Measurements from ENCODE around the gene ZSCAN32.

The ZSCAN32 gene

DNA sequence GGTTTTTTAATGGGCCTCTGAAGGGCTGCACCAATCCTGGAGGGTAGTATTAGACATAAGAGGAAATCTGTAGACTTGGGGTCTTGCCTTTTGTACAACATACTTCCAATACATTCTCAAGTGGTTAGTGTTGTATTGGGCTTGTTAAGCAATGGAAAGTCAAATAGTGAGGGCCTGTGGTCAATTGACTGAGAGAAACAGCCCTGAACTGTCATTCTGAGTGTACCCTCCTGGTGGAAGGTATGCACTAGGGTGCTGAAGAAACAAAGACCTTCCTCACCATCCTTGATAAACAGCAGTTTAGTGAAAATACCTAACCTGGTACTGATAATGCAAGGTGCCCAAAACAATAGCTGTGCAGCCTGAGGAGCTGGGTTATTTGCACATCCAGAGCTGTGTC is 22.9 kb downstream of the ZSCAN32 start:
- Mint-ChIP-seq H3K27me3 (no peaks in the 10 kb centered on the region), H3K27ac (no peak overlapping the region), H3K9me3 (ENCODE audit: low read depth) (peaks cover 32% of the 10 kb centered on the region)

GRCh38 chr16:3375680-3376079 is 25.1 kb downstream of the ZSCAN32 start:
- Mint-ChIP-seq H3K9me3 (ENCODE audit: low read depth) (peaks cover 27% of the 10 kb centered on the region), H3K4me3 (no peak overlapping the region), H3K27ac (no peak overlapping the region), H3K36me3 (peaks cover 45% of the 10 kb centered on the region), H3K27me3 (no peaks in the 10 kb centered on the region), H3K4me1 (ENCODE audit: low read depth) (no peaks in the 10 kb centered on the region)

More for the DNA sequence above, 22.9 kb downstream of the ZSCAN32 start:
- Mint-ChIP-seq H3K4me3 (no peak overlapping the region), H3K4me1 (ENCODE audit: low read depth) (no peaks in the 10 kb centered on the region), H3K36me3 (peaks cover 63% of the 10 kb centered on the region)

DNA sequence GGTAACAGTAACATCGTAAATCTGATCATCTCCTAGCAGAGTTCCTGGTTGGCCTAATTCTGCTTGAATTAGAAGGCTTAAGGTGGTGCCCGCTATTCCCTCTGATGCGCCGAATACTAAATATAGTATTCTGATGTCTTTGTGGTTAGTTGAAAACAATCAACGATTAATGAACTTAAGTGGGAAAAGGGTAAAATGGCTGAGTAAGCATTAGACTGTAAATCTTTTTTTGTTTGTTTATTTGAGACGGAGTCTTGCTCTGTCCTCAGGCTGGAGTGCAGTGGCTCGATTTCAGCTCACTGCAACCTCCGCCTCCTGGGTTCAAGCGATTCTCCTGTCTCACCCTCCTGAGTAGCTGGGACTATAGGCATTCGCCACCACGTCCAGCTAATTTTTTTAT is 31.7 kb downstream of the ZSCAN32 start:
- Mint-ChIP-seq H3K27me3 (no peaks in the 10 kb centered on the region), H3K4me3 (no peak overlapping the region)

DNA sequence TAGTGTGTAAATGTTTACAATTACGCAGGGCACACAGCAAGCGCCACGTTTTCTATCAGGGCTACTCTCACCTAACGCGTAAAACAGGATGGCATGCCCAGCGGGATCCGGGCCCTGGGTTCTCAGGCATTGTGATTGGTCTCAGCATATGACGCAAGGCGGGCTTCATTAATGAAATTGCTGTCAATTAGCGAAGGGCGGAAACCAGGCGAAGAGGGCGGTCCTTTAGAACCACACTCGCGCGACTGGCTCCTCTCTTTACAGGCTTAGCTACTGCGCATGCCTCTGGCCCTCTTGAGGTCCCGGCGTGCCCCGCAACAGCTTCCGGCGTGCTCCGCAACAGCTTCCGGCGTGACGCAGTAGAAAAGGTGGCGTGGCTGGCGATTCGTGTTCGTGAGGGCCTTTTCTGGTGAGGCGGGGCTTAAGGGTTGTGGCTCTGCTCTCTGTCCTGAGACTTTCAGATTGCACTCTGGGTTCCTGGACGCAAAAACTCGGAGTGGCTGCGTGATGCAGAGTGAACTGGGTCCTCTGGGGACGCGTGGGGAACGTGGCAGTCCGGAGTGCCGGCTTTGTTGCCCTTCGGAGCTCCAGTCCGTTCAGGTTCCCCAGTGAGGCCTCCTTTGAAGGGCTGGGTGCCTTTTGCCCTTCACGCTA is 35.9 kb downstream of the ZSCAN32 start:
- Mint-ChIP-seq H3K4me1 (ENCODE audit: low read depth) (peaks cover 12% of the 10 kb centered on the region), H3K4me3 (peak overlapping the region; percentile 88), H3K27me3 (peaks cover 15% of the 10 kb centered on the region), H3K36me3 (peaks cover 9% of the 10 kb centered on the region), H3K27ac (peak overlapping the region; percentile 92), H3K9me3 (ENCODE audit: low read depth) (no peaks in the 10 kb centered on the region)

More for the DNA sequence above, 31.7 kb downstream of the ZSCAN32 start:
- Mint-ChIP-seq H3K9me3 (ENCODE audit: low read depth) (peaks cover 5% of the 10 kb centered on the region), H3K36me3 (peaks cover 15% of the 10 kb centered on the region), H3K4me1 (ENCODE audit: low read depth) (peaks cover 12% of the 10 kb centered on the region), H3K27ac (no peak overlapping the region)

DNA sequence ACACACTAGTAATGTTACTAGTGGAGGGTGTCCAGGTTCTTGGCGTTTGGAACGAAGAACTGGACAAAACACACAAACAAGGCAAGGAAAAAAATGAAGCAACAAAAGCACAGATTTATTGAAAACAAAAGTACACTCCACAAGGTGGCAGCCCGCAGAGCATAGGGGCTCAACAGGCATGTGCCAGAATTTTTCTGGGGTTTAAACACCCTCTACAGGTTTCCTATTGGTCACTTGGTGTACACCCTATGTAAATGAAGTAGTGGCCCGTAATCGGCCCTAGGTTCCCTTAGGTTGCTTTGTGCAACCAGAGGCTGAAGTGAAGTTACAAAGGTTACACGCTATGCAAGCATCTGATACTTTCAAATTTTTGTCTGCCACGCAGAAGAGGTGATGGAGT is 37.0 kb downstream of the ZSCAN32 start:
- peaks cover 9% of the 10 kb centered on the region for H3K36me3 Mint-ChIP-seq
- H3K27me3 Mint-ChIP-seq: peaks cover 18% of the 10 kb centered on the region
- no peak overlapping the region for H3K27ac Mint-ChIP-seq
- no peaks in the 10 kb centered on the region for H3K9me3 Mint-ChIP-seq (ENCODE audit: low read depth)
- peaks cover 12% of the 10 kb centered on the region for H3K4me1 Mint-ChIP-seq (ENCODE audit: low read depth)
- peak overlapping the region; percentile 5 for H3K4me3 Mint-ChIP-seq

- Mint-ChIP-seq H3K9me3 (ENCODE audit: low read depth) (no peaks in the 10 kb centered on the region), H3K27me3 (peaks cover 20% of the 10 kb centered on the region)
These were observed 37.9 kb downstream of the ZSCAN32 start for GRCh38 chr16:3362931-3363330.

DNA sequence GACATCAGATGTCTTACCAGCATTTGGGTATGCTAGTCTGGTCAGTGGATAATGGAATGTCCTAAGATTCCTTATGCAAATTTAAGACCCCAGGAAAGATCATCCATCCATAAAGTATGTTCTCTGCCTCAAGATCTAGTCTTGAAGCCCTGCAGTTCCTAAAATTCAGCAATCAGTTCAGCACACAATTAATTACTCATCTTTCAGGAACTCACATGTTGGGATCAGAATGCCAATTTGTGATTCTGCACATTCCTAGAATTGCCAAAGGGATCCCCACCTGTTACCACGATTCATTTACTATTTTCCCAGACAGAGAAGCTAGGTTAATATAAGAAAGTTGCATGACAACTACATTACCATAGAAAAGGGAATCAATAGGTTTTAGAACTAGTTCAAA is 41.9 kb downstream of the ZSCAN32 start:
- no peak overlapping the region for H3K27ac Mint-ChIP-seq
- peaks cover 6% of the 10 kb centered on the region for H3K36me3 Mint-ChIP-seq
- peaks cover 5% of the 10 kb centered on the region for H3K9me3 Mint-ChIP-seq (ENCODE audit: low read depth)
- no peak overlapping the region for H3K4me3 Mint-ChIP-seq
- peaks cover 3% of the 10 kb centered on the region for H3K4me1 Mint-ChIP-seq (ENCODE audit: low read depth)
- H3K27me3 Mint-ChIP-seq: peaks cover 25% of the 10 kb centered on the region

More at GRCh38 chr16:3362931-3363330, 37.9 kb downstream of the ZSCAN32 start:
- Mint-ChIP-seq H3K4me1 (ENCODE audit: low read depth) (peaks cover 12% of the 10 kb centered on the region), H3K4me3 (no peak overlapping the region), H3K36me3 (peaks cover 6% of the 10 kb centered on the region), H3K27ac (no peak overlapping the region)

GRCh38 chr16:3356118-3356517 is 44.7 kb downstream of the ZSCAN32 start:
- Mint-ChIP-seq H3K9me3 (ENCODE audit: low read depth) (peaks cover 5% of the 10 kb centered on the region), H3K4me1 (ENCODE audit: low read depth) (peaks cover 5% of the 10 kb centered on the region), H3K27ac (no peak overlapping the region), H3K4me3 (no peak overlapping the region), H3K36me3 (peaks cover 8% of the 10 kb centered on the region), H3K27me3 (peaks cover 17% of the 10 kb centered on the region)

GRCh38 chr16:3355589-3355988 is 45.2 kb downstream of the ZSCAN32 start, which contains the start of gene OR2C1:
Gene OR2C1 (plus strand): TSS chr16:3355889. CDS start chr16:3355941, 52 bp downstream.
- H3K4me1 Mint-ChIP-seq (ENCODE audit: low read depth): peaks cover 5% of the 10 kb centered on the region
- H3K9me3 Mint-ChIP-seq (ENCODE audit: low read depth): peaks cover 5% of the 10 kb centered on the region
- peaks cover 14% of the 10 kb centered on the region for H3K27me3 Mint-ChIP-seq
- peaks cover 6% of the 10 kb centered on the region for H3K36me3 Mint-ChIP-seq
- no peak within 1 kb of the TSS for H3K4me3 Mint-ChIP-seq
- no peak within 1 kb of the TSS for H3K27ac Mint-ChIP-seq

DNA sequence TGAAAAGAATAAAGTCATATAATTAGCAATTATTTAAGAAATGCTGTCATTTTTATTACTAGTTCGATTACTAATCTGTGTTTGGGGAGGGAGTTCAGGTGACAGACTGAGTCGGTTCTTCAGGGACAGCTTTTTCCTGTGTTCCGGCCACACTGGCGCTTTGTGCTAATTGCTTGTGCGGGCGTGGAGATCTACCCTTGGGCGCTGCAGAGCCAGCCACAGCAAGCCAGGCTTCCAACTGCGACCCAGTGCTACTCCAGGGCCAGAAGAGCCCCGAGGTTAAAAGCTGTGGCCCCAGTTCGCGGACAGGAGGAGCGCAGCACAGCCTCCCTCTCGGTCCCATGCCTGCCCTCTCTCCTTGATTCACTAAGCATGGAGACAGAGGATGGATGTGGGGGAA is 51.6 kb downstream of the ZSCAN32 start:
- Mint-ChIP-seq H3K27ac (no peak overlapping the region), H3K27me3 (no peaks in the 10 kb centered on the region), H3K36me3 (peaks cover 2% of the 10 kb centered on the region), H3K4me3 (no peak overlapping the region), H3K4me1 (ENCODE audit: low read depth) (peaks cover 3% of the 10 kb centered on the region), H3K9me3 (ENCODE audit: low read depth) (peaks cover 2% of the 10 kb centered on the region)

GRCh38 chr16:3348547-3349167 is 52.1 kb downstream of the ZSCAN32 start:
- Mint-ChIP-seq H3K9me3 (ENCODE audit: low read depth) (no peaks in the 10 kb centered on the region), H3K27ac (no peak overlapping the region), H3K4me1 (ENCODE audit: low read depth) (peaks cover 2% of the 10 kb centered on the region), H3K36me3 (peaks cover 2% of the 10 kb centered on the region), H3K4me3 (no peak overlapping the region), H3K27me3 (no peaks in the 10 kb centered on the region)

- Mint-ChIP-seq H3K4me3 (no peak overlapping the region), H3K9me3 (ENCODE audit: low read depth) (no peaks in the 10 kb centered on the region), H3K27me3 (no peaks in the 10 kb centered on the region), H3K27ac (no peak overlapping the region), H3K4me1 (ENCODE audit: low read depth) (no peaks in the 10 kb centered on the region), H3K36me3 (peaks cover 2% of the 10 kb centered on the region)
These were observed 53.2 kb downstream of the ZSCAN32 start for GRCh38 chr16:3347586-3347985.

- no peak overlapping the region for H3K4me3 Mint-ChIP-seq
- no peaks in the 10 kb centered on the region for H3K36me3 Mint-ChIP-seq
- H3K9me3 Mint-ChIP-seq (ENCODE audit: low read depth): no peaks in the 10 kb centered on the region
- no peak overlapping the region for H3K27ac Mint-ChIP-seq
- H3K4me1 Mint-ChIP-seq (ENCODE audit: low read depth): no peaks in the 10 kb centered on the region
- no peaks in the 10 kb centered on the region for H3K27me3 Mint-ChIP-seq
These were observed 54.8 kb downstream of the ZSCAN32 start for GRCh38 chr16:3346041-3346440.

Data from activated naive CD8-positive, alpha-beta T cell (primary cell).